H1 (cell line): ENCODE measurements around the gene RRN3. TPM values are rescaled to one million over a fixed set of nuclear protein-coding genes. Genes with fewer than 3 reads are reported as not detected.

Source experiments
- JUND ChIP-seq: IDR thresholded peaks from 2 replicates; pipeline ENCODE4 v1.6.1; 2011; ENCODE audit warnings: mild to moderate bottlenecking, improper control_type of control experiment, low read length
- RAD21 ChIP-seq, 2 experiments: IDR thresholded peaks in 1 of 2; conservative IDR thresholded peaks in 1 of 2; 2 replicates each; pipeline ENCODE4 v1.6.1; 2011; ENCODE audit warnings: low read depth in 2 of 2, low read length in 2 of 2, improper control_type of control experiment in 1 of 2, inconsistent platforms in 1 of 2, mild to moderate bottlenecking in 1 of 2, moderate library complexity in 1 of 2
- YY1 ChIP-seq: IDR thresholded peaks from 2 replicates; pipeline ENCODE4 v1.6.1; 2011; ENCODE audit warnings: low read depth, mild to moderate bottlenecking, low read length
- polyA plus RNA-seq, 7 experiments: library from polyadenylated mRNA; depleted of rRNA in 3 of 7; stranded (reverse) in 5 of 7; unstranded in 2 of 7; fragments of >200 nt in 5 of 7; fragments of 200-250 nt in 2 of 7; gene quantifications; 1 replicate in 5 of 7; 2 replicates in 1 of 7; 4 replicates in 1 of 7; pipeline versions ENCODE4 v1.2.1 to v1.2.3, GENCODE V29; 2011 to 2013; ENCODE audit warnings: missing spikeins in 2 of 7, mixed read lengths in 2 of 7
- total RNA-seq: library from RNA; stranded (reverse); fragmentation: NEBNext Ultra II Directional; extraction: Animal tissue kit (Norgen Biotek cat#: 25700); gene quantifications from 2 replicates; pipeline ENCODE4 v1.2.1, GENCODE V29; 2021
- TF ChIP-seq, protein P1 (sequence below): fragments of 300-600 bp; sonication (generic); IDR thresholded peaks from 2 replicates; pipeline ENCODE4 v1.7.1; 2012; ENCODE audit warnings: low read length, moderate library complexity, mild to moderate bottlenecking, inconsistent platforms; ENCODE audit not compliant: insufficient replicate concordance
- TF ChIP-seq, protein P2 (sequence below): IDR thresholded peaks from 2 replicates; pipeline ENCODE4 v1.6.1; 2011; ENCODE audit warnings: low read length, improper control_type of control experiment

Gene RRN3
- total and polyA plus RNA-seq, 2 of the 8 experiments (the other 6 are each of a cell fraction or from before 2014, with no cell fraction given), result 15.1 to 26.0 TPM

DNA sequence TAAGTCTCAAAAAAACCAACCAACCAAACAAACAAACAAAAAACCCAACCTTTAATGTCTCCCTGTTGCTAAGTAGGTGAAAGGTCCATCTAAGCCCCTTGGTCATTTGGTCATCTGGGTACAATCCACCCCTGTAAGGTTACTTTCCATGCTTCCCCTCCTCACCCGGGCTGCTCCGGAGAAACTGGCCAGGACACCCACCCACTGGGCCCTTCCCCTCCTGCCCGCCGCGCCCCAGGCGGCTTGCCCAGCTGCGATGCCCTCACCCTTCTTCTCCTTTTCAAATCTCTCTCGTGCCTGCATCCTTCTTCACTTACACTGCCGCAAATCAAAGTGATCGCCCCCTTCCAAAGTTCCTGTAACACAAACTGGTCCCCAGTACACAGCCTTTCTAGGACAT lies 40.2 kb downstream of the RRN3 start (continued):
- TF ChIP-seq, protein P1, sequence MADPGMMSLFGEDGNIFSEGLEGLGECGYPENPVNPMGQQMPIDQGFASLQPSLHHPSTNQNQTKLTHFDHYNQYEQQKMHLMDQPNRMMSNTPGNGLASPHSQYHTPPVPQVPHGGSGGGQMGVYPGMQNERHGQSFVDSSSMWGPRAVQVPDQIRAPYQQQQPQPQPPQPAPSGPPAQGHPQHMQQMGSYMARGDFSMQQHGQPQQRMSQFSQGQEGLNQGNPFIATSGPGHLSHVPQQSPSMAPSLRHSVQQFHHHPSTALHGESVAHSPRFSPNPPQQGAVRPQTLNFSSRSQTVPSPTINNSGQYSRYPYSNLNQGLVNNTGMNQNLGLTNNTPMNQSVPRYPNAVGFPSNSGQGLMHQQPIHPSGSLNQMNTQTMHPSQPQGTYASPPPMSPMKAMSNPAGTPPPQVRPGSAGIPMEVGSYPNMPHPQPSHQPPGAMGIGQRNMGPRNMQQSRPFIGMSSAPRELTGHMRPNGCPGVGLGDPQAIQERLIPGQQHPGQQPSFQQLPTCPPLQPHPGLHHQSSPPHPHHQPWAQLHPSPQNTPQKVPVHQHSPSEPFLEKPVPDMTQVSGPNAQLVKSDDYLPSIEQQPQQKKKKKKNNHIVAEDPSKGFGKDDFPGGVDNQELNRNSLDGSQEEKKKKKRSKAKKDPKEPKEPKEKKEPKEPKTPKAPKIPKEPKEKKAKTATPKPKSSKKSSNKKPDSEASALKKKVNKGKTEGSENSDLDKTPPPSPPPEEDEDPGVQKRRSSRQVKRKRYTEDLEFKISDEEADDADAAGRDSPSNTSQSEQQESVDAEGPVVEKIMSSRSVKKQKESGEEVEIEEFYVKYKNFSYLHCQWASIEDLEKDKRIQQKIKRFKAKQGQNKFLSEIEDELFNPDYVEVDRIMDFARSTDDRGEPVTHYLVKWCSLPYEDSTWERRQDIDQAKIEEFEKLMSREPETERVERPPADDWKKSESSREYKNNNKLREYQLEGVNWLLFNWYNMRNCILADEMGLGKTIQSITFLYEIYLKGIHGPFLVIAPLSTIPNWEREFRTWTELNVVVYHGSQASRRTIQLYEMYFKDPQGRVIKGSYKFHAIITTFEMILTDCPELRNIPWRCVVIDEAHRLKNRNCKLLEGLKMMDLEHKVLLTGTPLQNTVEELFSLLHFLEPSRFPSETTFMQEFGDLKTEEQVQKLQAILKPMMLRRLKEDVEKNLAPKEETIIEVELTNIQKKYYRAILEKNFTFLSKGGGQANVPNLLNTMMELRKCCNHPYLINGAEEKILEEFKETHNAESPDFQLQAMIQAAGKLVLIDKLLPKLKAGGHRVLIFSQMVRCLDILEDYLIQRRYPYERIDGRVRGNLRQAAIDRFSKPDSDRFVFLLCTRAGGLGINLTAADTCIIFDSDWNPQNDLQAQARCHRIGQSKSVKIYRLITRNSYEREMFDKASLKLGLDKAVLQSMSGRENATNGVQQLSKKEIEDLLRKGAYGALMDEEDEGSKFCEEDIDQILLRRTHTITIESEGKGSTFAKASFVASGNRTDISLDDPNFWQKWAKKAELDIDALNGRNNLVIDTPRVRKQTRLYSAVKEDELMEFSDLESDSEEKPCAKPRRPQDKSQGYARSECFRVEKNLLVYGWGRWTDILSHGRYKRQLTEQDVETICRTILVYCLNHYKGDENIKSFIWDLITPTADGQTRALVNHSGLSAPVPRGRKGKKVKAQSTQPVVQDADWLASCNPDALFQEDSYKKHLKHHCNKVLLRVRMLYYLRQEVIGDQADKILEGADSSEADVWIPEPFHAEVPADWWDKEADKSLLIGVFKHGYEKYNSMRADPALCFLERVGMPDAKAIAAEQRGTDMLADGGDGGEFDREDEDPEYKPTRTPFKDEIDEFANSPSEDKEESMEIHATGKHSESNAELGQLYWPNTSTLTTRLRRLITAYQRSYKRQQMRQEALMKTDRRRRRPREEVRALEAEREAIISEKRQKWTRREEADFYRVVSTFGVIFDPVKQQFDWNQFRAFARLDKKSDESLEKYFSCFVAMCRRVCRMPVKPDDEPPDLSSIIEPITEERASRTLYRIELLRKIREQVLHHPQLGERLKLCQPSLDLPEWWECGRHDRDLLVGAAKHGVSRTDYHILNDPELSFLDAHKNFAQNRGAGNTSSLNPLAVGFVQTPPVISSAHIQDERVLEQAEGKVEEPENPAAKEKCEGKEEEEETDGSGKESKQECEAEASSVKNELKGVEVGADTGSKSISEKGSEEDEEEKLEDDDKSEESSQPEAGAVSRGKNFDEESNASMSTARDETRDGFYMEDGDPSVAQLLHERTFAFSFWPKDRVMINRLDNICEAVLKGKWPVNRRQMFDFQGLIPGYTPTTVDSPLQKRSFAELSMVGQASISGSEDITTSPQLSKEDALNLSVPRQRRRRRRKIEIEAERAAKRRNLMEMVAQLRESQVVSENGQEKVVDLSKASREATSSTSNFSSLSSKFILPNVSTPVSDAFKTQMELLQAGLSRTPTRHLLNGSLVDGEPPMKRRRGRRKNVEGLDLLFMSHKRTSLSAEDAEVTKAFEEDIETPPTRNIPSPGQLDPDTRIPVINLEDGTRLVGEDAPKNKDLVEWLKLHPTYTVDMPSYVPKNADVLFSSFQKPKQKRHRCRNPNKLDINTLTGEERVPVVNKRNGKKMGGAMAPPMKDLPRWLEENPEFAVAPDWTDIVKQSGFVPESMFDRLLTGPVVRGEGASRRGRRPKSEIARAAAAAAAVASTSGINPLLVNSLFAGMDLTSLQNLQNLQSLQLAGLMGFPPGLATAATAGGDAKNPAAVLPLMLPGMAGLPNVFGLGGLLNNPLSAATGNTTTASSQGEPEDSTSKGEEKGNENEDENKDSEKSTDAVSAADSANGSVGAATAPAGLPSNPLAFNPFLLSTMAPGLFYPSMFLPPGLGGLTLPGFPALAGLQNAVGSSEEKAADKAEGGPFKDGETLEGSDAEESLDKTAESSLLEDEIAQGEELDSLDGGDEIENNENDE, result no peak
- TF ChIP-seq YY1 (no peak), JUND (no peak), RAD21 (IDR thresholded peaks at IDR 0.05 in 1 of 2, conservative IDR thresholded peaks at IDR 0.05 in 1 of 2; ENCODE audit: low read depth in 2 of 2, low read length in 2 of 2) (no peak)
- TF ChIP-seq, protein P2, sequence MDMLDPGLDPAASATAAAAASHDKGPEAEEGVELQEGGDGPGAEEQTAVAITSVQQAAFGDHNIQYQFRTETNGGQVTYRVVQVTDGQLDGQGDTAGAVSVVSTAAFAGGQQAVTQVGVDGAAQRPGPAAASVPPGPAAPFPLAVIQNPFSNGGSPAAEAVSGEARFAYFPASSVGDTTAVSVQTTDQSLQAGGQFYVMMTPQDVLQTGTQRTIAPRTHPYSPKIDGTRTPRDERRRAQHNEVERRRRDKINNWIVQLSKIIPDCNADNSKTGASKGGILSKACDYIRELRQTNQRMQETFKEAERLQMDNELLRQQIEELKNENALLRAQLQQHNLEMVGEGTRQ, result no peak
